Hindlimb muscle (tissue), 1 donor: ENCODE measurements around the gene TTC22. TPM values are rescaled to one million over a fixed set of nuclear protein-coding genes. Genes with fewer than 3 reads are reported as not detected.

Experiments
- DNase-seq: peaks from one replicate; pipeline ENCODE4 v3.0.0-alpha.2; 2013
- polyA plus RNA-seq: library from polyadenylated mRNA; unstranded; fragments of 120-200 nt; gene quantifications from one replicate; pipeline ENCODE4 v1.2.1, GENCODE V29; 2013; ENCODE audit not compliant: insufficient read length

TTC22 gene
- polyA plus RNA-seq, 1 donor = 0.17 TPM

GRCh38 chr1:54806931-54807611 lies 5.9 kb upstream of the TTC22 start:
- DNase-seq = no peak

GRCh38 chr1:54805981-54806381 lies 4.9 kb upstream of the TTC22 start:
- DNase-seq = no peak

GRCh38 chr1:54805466-54805865 lies 4.3 kb upstream of the TTC22 start:
- no peak for DNase-seq

GRCh38 chr1:54804471-54805132 lies 3.5 kb upstream of the TTC22 start:
- DNase-seq = no peak

- DNase-seq = no peak
Observed at GRCh38 chr1:54803761-54804470, 2.8 kb upstream of the TTC22 start.

GRCh38 chr1:54800041-54800898 lies 853 bp downstream of the TTC22 start:
- no peak for DNase-seq

GRCh38 chr1:54798769-54799641 lies 2.1 kb downstream of the TTC22 start:
- DNase-seq = no peak

- DNase-seq = no peak
Observed at GRCh38 chr1:54798206-54798605, 2.9 kb downstream of the TTC22 start.

GRCh38 chr1:54796902-54797301 lies 4.2 kb downstream of the TTC22 start:
- no peak for DNase-seq

- no peak for DNase-seq
Observed at GRCh38 chr1:54795841-54796468, 5.2 kb downstream of the TTC22 start.

- no peak for DNase-seq
Observed at GRCh38 chr1:54795356-54795665, 5.8 kb downstream of the TTC22 start.

- no peak for DNase-seq
Observed at GRCh38 chr1:54794451-54795355, 6.4 kb downstream of the TTC22 start.

- DNase-seq = peak; percentile 65
Observed at GRCh38 chr1:54792686-54793282, 8.3 kb downstream of the TTC22 start.

GRCh38 chr1:54791880-54792522 lies 9.1 kb downstream of the TTC22 start:
- no peak for DNase-seq

GRCh38 chr1:54788459-54788858 lies 12.7 kb downstream of the TTC22 start:
- DNase-seq = no peak

GRCh38 chr1:54787604-54788003 lies 13.5 kb downstream of the TTC22 start:
- no peak for DNase-seq

GRCh38 chr1:54786778-54787177 lies 14.3 kb downstream of the TTC22 start:
- DNase-seq = no peak

GRCh38 chr1:54784066-54784465 lies 17.1 kb downstream of the TTC22 start:
- DNase-seq = no peak

GRCh38 chr1:54782588-54782987 lies 18.5 kb downstream of the TTC22 start:
- no peak for DNase-seq
